PC-3 (cell line): Measurements from ENCODE around the gene MAP2. TPM values are rescaled to one million over a fixed set of nuclear protein-coding genes. Genes with fewer than 3 reads are reported as not detected.
A peak's percentile ranks its signal among the peaks of the same experiment; 100 is the strongest.
"Not testable (repeated sequence)": the region's sequence is repeated elsewhere in the genome, so short reads cannot be mapped to it uniquely, and the experiment has no call there.

Source experiments
- ATAC-seq: fragments of 200-7000 bp; cut with Tn5 transposase; 2 replicates; pipeline ENCODE4 v1.9.1; 2020; ENCODE audit warnings: mild to moderate bottlenecking, moderate library complexity
- BruUV-seq: library from RNA; stranded (reverse); fragments of 400-500 nt; replicated peaks from 2 replicates; lab custom pipeline; 2021; lab: Mats Ljungman, UMichigan
- CTCF ChIA-PET: fragments of 300-600 bp; sonication (Branson Sonifier 250); formaldehyde crosslinking; loops from one replicate; lab custom pipeline; 2022; ENCODE audit warnings: antibody characterized with exemption; lab: Charles Lee
- POLR2A ChIA-PET: fragments of 300-600 bp; sonication (Branson Sonifier 250); formaldehyde crosslinking; loops from one replicate; lab custom pipeline; 2022; ENCODE audit warnings: antibody characterized with exemption; ENCODE audit not compliant: unreplicated experiment; lab: Charles Lee
- DNase-seq: peaks from one replicate; pipeline ENCODE4 v3.0.0-alpha.2; 2015
- H2AFZ ChIP-seq: fragments of 300-600 bp; sonication (generic); 2 replicates; pipeline ENCODE4 v1.6.0; 2016; ENCODE audit warnings: antibody characterized with exemption, low read length
- H3F3A ChIP-seq: fragments of 300-600 bp; sonication (generic); one replicate; pipeline ENCODE4 v1.6.0; 2017; ENCODE audit warnings: antibody characterized with exemption, low read length, control low read depth, mild to moderate bottlenecking; ENCODE audit not compliant: unreplicated experiment
- H3K27ac ChIP-seq: fragments of 300-600 bp; sonication (generic); 2 replicates; pipeline ENCODE4 v1.5.1; 2016; ENCODE audit warnings: mild to moderate bottlenecking, low read length
- H3K27me3 ChIP-seq: fragments of 300-600 bp; sonication (generic); 2 replicates; pipeline ENCODE4 v1.6.1; 2016; ENCODE audit warnings: low read length, mixed read lengths
- H3K36me3 ChIP-seq: fragments of 300-600 bp; sonication (generic); 2 replicates; pipeline ENCODE4 v1.6.1; 2016; ENCODE audit warnings: low read depth, mixed run types, low read length, mixed read lengths
- H3K4me1 ChIP-seq: fragments of 300-600 bp; sonication (generic); 2 replicates; pipeline ENCODE4 v1.5.1; 2016; ENCODE audit warnings: low read length; ENCODE audit not compliant: insufficient read depth
- H3K4me2 ChIP-seq: fragments of 300-600 bp; sonication (generic); 2 replicates; pipeline ENCODE4 v1.6.0; 2016; ENCODE audit warnings: low read length
- H3K4me3 ChIP-seq: fragments of 300-600 bp; sonication (generic); 2 replicates; pipeline ENCODE4 v1.5.1; 2016; ENCODE audit warnings: mild to moderate bottlenecking, low read length, mixed read lengths
- H3K79me2 ChIP-seq: fragments of 300-600 bp; sonication (generic); 2 replicates; pipeline ENCODE4 v1.6.1; 2017; ENCODE audit warnings: low read length, mixed read lengths
- H3K9ac ChIP-seq: fragments of 300-600 bp; sonication (generic); 2 replicates; pipeline ENCODE4 v1.6.0; 2016; ENCODE audit warnings: mild to moderate bottlenecking, low read length
- H3K9me2 ChIP-seq: fragments of 300-600 bp; sonication (generic); replicated peaks from 2 replicates; pipeline ENCODE4 v1.6.1; 2016; ENCODE audit warnings: mixed run types, low read length, mixed read lengths
- H3K9me3 ChIP-seq: fragments of 300-600 bp; sonication (generic); 2 replicates; pipeline ENCODE4 v1.6.1; 2016; ENCODE audit warnings: low read length, mixed read lengths
- H4K20me1 ChIP-seq: fragments of 300-600 bp; sonication (generic); 2 replicates; pipeline ENCODE4 v1.6.1; 2016; ENCODE audit warnings: low read length, mixed read lengths
- CTCF ChIP-seq: fragments of 300-600 bp; sonication (generic); conservative IDR thresholded peaks from 2 replicates; pipeline ENCODE4 v1.5.1; 2017; ENCODE audit warnings: antibody characterized with exemption, low read depth, mild to moderate bottlenecking, low read length
- EZH2 ChIP-seq: fragments of 300-600 bp; sonication (generic); IDR thresholded peaks from one replicate; pipeline ENCODE4 v1.6.1; 2017; ENCODE audit warnings: antibody characterized with exemption, mild to moderate bottlenecking, low read length; ENCODE audit not compliant: unreplicated experiment
- EZH2phosphoT487 ChIP-seq: fragments of 300-600 bp; sonication (generic); IDR thresholded peaks from 2 replicates; pipeline ENCODE4 v1.6.1; 2018; ENCODE audit warnings: mild to moderate bottlenecking, antibody characterized with exemption, low read length, borderline replicate concordance
- intact Hi-C: fragments of 100-400 bp; cut with micrococcal nuclease; formaldehyde crosslinking; loops from 2 replicates; pipeline ENCODE4 v1.9.0; 2023
- total RNA-seq: library from RNA; depleted of rRNA; stranded (reverse); fragments of >200 nt; gene quantifications from 2 replicates; pipeline ENCODE4 v1.2.3, GENCODE V29; 2014

Gene MAP2
- total RNA-seq, 1 experiment from 2014 or later = 2.1 TPM

GRCh38 chr2:209495068-209495620, 71.3 kb downstream of the MAP2 start:
- H3K79me2 ChIP-seq, H4K20me1 ChIP-seq, H3K9ac ChIP-seq, BruUV-seq, H3K9me2 ChIP-seq, H3K9me3 ChIP-seq, DNase-seq, H2AFZ ChIP-seq, POLR2A ChIA-PET, intact Hi-C loops, H3K27me3 ChIP-seq, H3K36me3 ChIP-seq, H3F3A ChIP-seq, ATAC-seq: not testable (repeated sequence)
- H3K4me1 ChIP-seq = peaks cover 26% of the 10 kb centered on the region
- peak overlapping the region; percentile 66 for H3K4me2 ChIP-seq
- peak overlapping the region; percentile 66 for H3K27ac ChIP-seq
- CTCF ChIA-PET = interaction anchor here (0.6 to 1.4 kb wide), 2 partner anchors 29 to 69 kb away, joined by 3 to 4 read pairs; no protein-coding TSS in a partner anchor
- peak overlapping the region; percentile 17; the same call in 1 of the 2 replicates for H3K4me3 ChIP-seq

GRCh38 chr2:209495855-209496585, 72.2 kb downstream of the MAP2 start:
- Histone ChIP-seq H3K9ac (no peak overlapping the region), H3K27me3 (no peaks in the 10 kb centered on the region), H3K4me1 (peaks cover 26% of the 10 kb centered on the region), H3K9me3 (no peaks in the 10 kb centered on the region), H3K4me3 (peak overlapping the region; percentile 17; the same call in 1 of the 2 replicates), H2AFZ (no peak overlapping the region), H3K36me3 (no peaks in the 10 kb centered on the region), H3K9me2 (no peaks in the 10 kb centered on the region), H3K4me2 (peak overlapping the region; percentile 66), H3K27ac (peak overlapping the region; percentile 66), H3F3A (peaks cover 7% of the 10 kb centered on the region), H4K20me1 (no peaks in the 10 kb centered on the region), H3K79me2 (no peaks in the 10 kb centered on the region)
- ChIA-PET POLR2A (interaction anchor here (0.6 kb wide), 1 partner anchor 37 kb away, joined by 3 read pairs; no protein-coding TSS in a partner anchor), CTCF (interaction anchor here (0.6 to 1.4 kb wide), 2 partner anchors 28 to 70 kb away, joined by 3 to 4 read pairs; no protein-coding TSS in a partner anchor)
- intact Hi-C loops = loop anchor here (1.0 to 2.0 kb wide), 6 partner anchors 22 to 71 kb away; no protein-coding TSS in a partner anchor
- BruUV-seq = no TSS peak
- peak; percentile 98 for ATAC-seq
- peak; percentile 98 for DNase-seq
- TF ChIP-seq EZH2 (no peak), EZH2phosphoT487 (no peak), CTCF (no peak)

- CTCF ChIA-PET = interaction anchor here (1.4 kb wide), 1 partner anchor 71 kb away, joined by 3 read pairs; no protein-coding TSS in a partner anchor
- TF ChIP-seq EZH2phosphoT487 (no peak), EZH2 (no peak), CTCF (no peak)
- Histone ChIP-seq H3K4me3 (no peak overlapping the region), H3K27me3 (no peaks in the 10 kb centered on the region), H3F3A (peaks cover 7% of the 10 kb centered on the region), H3K79me2 (no peaks in the 10 kb centered on the region), H3K9ac (no peak overlapping the region), H2AFZ (no peak overlapping the region), H3K36me3 (no peaks in the 10 kb centered on the region), H4K20me1 (no peaks in the 10 kb centered on the region), H3K4me1 (peaks cover 26% of the 10 kb centered on the region), H3K4me2 (peak overlapping the region; percentile 24; the same call in 1 of the 2 replicates), H3K9me2 (no peaks in the 10 kb centered on the region), H3K27ac (peak overlapping the region; percentile 11; the same call in 1 of the 2 replicates), H3K9me3 (no peaks in the 10 kb centered on the region)
- no TSS peak for BruUV-seq
- intact Hi-C loops = loop anchor here (1.0 to 2.0 kb wide), 6 partner anchors 22 to 71 kb away; no protein-coding TSS in a partner anchor
- POLR2A ChIA-PET = interaction anchor here (0.6 kb wide), 1 partner anchor 37 kb away, joined by 3 read pairs; no protein-coding TSS in a partner anchor
- DNase-seq (peak; percentile 14), ATAC-seq (peak; percentile 10)
Measured at GRCh38 chr2:209496586-209496982, 72.7 kb downstream of the MAP2 start.
